ENCODE measurements around the gene TEDC1.

TEDC1 gene

GRCh38 chr14:105499256-105500035 is 8.4 kb downstream of the TEDC1 start:
- H3K4me3 ChIP-seq (replicated peaks; ENCODE audit: low read depth, low read length), result no peak overlapping the region
- no peak for DNase-seq (ENCODE audit: extremely low read depth, low read depth)
- no peak for TF ChIP-seq CTCF (IDR thresholded peaks at IDR 0.05; ENCODE audit: low read depth, low read length, missing control alignments)

- no peak for DNase-seq (ENCODE audit: extremely low read depth, low read depth)
- TF ChIP-seq CTCF (IDR thresholded peaks at IDR 0.05; ENCODE audit: low read depth, low read length, missing control alignments), result no peak
- H3K4me3 ChIP-seq (replicated peaks; ENCODE audit: low read depth, low read length), result no peak overlapping the region
Observed at GRCh38 chr14:105500036-105500725, 9.1 kb downstream of the TEDC1 start.

GRCh38 chr14:105500726-105501101 is 9.7 kb downstream of the TEDC1 start:
- DNase-seq (ENCODE audit: extremely low read depth, low read depth), result no peak
- no peak overlapping the region for H3K4me3 ChIP-seq (replicated peaks; ENCODE audit: low read depth, low read length)
- no peak for TF ChIP-seq CTCF (IDR thresholded peaks at IDR 0.05; ENCODE audit: low read depth, low read length, missing control alignments)

GRCh38 chr14:105501504-105502291 is 10.7 kb downstream of the TEDC1 start:
- no peak overlapping the region for H3K4me3 ChIP-seq (replicated peaks; ENCODE audit: low read depth, low read length)
- TF ChIP-seq CTCF (IDR thresholded peaks at IDR 0.05; ENCODE audit: low read depth, low read length, missing control alignments), result no peak
- DNase-seq (ENCODE audit: extremely low read depth, low read depth), result no peak

- no peak for TF ChIP-seq CTCF (IDR thresholded peaks at IDR 0.05; ENCODE audit: low read depth, low read length, missing control alignments)
- no peak overlapping the region for H3K4me3 ChIP-seq (replicated peaks; ENCODE audit: low read depth, low read length)
- no peak for DNase-seq (ENCODE audit: extremely low read depth, low read depth)
Observed at GRCh38 chr14:105502446-105503295, 11.6 kb downstream of the TEDC1 start.

- no peak overlapping the region for H3K4me3 ChIP-seq (replicated peaks; ENCODE audit: low read depth, low read length)
- TF ChIP-seq CTCF (IDR thresholded peaks at IDR 0.05; ENCODE audit: low read depth, low read length, missing control alignments), result no peak
- no peak for DNase-seq (ENCODE audit: extremely low read depth, low read depth)
Observed at GRCh38 chr14:105503296-105503640, 12.2 kb downstream of the TEDC1 start.

All from HFF-Myc (cell line).